Iris pigment epithelial cell (primary cell): ENCODE measurements around the gene KIF21A.
A peak's percentile ranks its signal among the peaks of the same experiment; 100 is the strongest.
"Not testable (repeated sequence)": the region's sequence is repeated elsewhere in the genome, so short reads cannot be mapped to it uniquely, and the experiment has no call there.

Experiments used
- DNase-seq: peaks from one replicate; pipeline ENCODE4 v3.0.0-alpha.2; 2011; ENCODE audit warnings: low read depth

Gene KIF21A

GRCh38 chr12:39343665-39344064 is 99.3 kb downstream of the KIF21A start:
- no peak for DNase-seq

GRCh38 chr12:39341761-39342160 is 101.2 kb downstream of the KIF21A start:
- no peak for DNase-seq

GRCh38 chr12:39341179-39341578 is 101.7 kb downstream of the KIF21A start:
- DNase-seq = peak; percentile 62

- DNase-seq = no peak
Measured at GRCh38 chr12:39332661-39333175, 110.2 kb downstream of the KIF21A start.

GRCh38 chr12:39331539-39332261 is 111.2 kb downstream of the KIF21A start:
- DNase-seq = no peak

- DNase-seq = no peak
Measured at GRCh38 chr12:39329876-39330275, 113.0 kb downstream of the KIF21A start.

GRCh38 chr12:39329018-39329417 is 113.9 kb downstream of the KIF21A start:
- peak; percentile 47 for DNase-seq

- no peak for DNase-seq
Measured at GRCh38 chr12:39327965-39328364, 115.0 kb downstream of the KIF21A start.

- no peak for DNase-seq
Measured at GRCh38 chr12:39327510-39327909, 115.4 kb downstream of the KIF21A start.

GRCh38 chr12:39319180-39319579 is 123.7 kb downstream of the KIF21A start:
- no peak for DNase-seq

GRCh38 chr12:39314547-39314946 is 128.4 kb downstream of the KIF21A start:
- DNase-seq = no peak

GRCh38 chr12:39309516-39309915 is 133.4 kb downstream of the KIF21A start:
- no peak for DNase-seq

- DNase-seq = no peak
Measured at GRCh38 chr12:39301422-39301821, 141.5 kb downstream of the KIF21A start.

- DNase-seq = peak; percentile 30
Measured at GRCh38 chr12:39300799-39301198, 142.1 kb downstream of the KIF21A start.

- no peak for DNase-seq
Measured at GRCh38 chr12:39297891-39298290, 145.0 kb downstream of the KIF21A start.

GRCh38 chr12:39296496-39296895 is 146.4 kb downstream of the KIF21A start:
- DNase-seq = no peak

GRCh38 chr12:39295593-39295992 is 147.3 kb downstream of the KIF21A start:
- not testable (repeated sequence) for DNase-seq

- no peak for DNase-seq
Measured at GRCh38 chr12:39294715-39295114, 148.2 kb downstream of the KIF21A start.

GRCh38 chr12:39292125-39292630 is 150.7 kb downstream of the KIF21A start:
- DNase-seq = no peak

- peak; percentile 18 for DNase-seq
Measured at GRCh38 chr12:39287817-39288216, 155.1 kb downstream of the KIF21A start.

- no peak for DNase-seq
Measured at GRCh38 chr12:39287409-39287808, 155.5 kb downstream of the KIF21A start.

GRCh38 chr12:39278426-39278825 is 164.5 kb downstream of the KIF21A start:
- DNase-seq = no peak

GRCh38 chr12:39277416-39277815 is 165.5 kb downstream of the KIF21A start:
- DNase-seq = peak; percentile 6

- no peak for DNase-seq
Measured at GRCh38 chr12:39275846-39276245, 167.1 kb downstream of the KIF21A start.
